Endothelial cell of umbilical vein (primary cell): ENCODE results near the gene SLC36A2. TPM values are rescaled to one million over a fixed set of nuclear protein-coding genes. Genes with fewer than 3 reads are reported as not detected.

Source experiments
- BruUV-seq: library from RNA; stranded (reverse); fragments of 400-500 nt; replicated peaks from 2 replicates; lab custom pipeline; 2021; lab: Mats Ljungman, UMichigan
- CTCF ChIA-PET: fragments of 300-600, 350-600 bp; sonication (Branson Sonifier 250); formaldehyde crosslinking; loops from one replicate; lab custom pipeline; 2021; ENCODE audit warnings: antibody characterized with exemption, inconsistent platforms; lab: Charles Lee
- POLR2A ChIA-PET: fragments of 300-600, 350-600 bp; sonication (Branson Sonifier 250); formaldehyde crosslinking; loops from one replicate; lab custom pipeline; 2021; ENCODE audit warnings: antibody characterized with exemption, inconsistent platforms; lab: Charles Lee
- DNase-seq: peaks from one replicate; pipeline ENCODE4 v3.0.0-alpha.2; 2011; ENCODE audit warnings: low read depth, low spot score
- FAIRE-seq: peaks from 2 replicates; lab custom pipeline; 2011; peaks lifted over from hg19 to GRCh38; lab: Jason Lieb, UNC
- H2AFZ ChIP-seq: 2 replicates; pipeline ENCODE4 v1.6.0; 2012; ENCODE audit warnings: low read depth, low read length, control low read depth, inconsistent platforms
- H3K27ac ChIP-seq: 2 replicates; pipeline ENCODE4 v1.5.1; 2011; ENCODE audit warnings: low read depth, mild to moderate bottlenecking, control low read depth, low read length, moderate library complexity; ENCODE audit not compliant: insufficient read depth
- H3K27me3 ChIP-seq, 2 experiments: 2 replicates each; pipeline versions ENCODE4 v1.6.0 to v1.6.1; 2011; ENCODE audit warnings: low read length in 2 of 2, mixed read lengths in 1 of 2; ENCODE audit not compliant: control insufficient read depth in 2 of 2, insufficient read depth in 2 of 2
- H3K36me3 ChIP-seq, 2 experiments: 2 replicates in 1 of 2; 3 replicates in 1 of 2; pipeline ENCODE4 v1.5.1; 2011; ENCODE audit warnings: low read length in 2 of 2, mild to moderate bottlenecking in 1 of 2, moderate library complexity in 1 of 2; ENCODE audit not compliant: control insufficient read depth in 2 of 2, insufficient read depth in 2 of 2; ENCODE audit errors: extremely low read depth in 1 of 2
- H3K4me1 ChIP-seq: 3 replicates; pipeline ENCODE4 v1.5.1; 2011; ENCODE audit warnings: mild to moderate bottlenecking, low read length; ENCODE audit not compliant: control insufficient read depth, insufficient read depth; ENCODE audit errors: extremely low read depth
- H3K4me2 ChIP-seq: 2 replicates; pipeline ENCODE4 v1.6.1; 2011; ENCODE audit warnings: low read length, control low read depth, mixed read lengths; ENCODE audit not compliant: insufficient read depth
- H3K4me3 ChIP-seq, 3 experiments: fragments of 200-600 bp in 1 of 3; sonication (generic), shearing (Covaris generic) in 1 of 3; replicated peaks in 1 of 3; 2 replicates each; pipeline ENCODE4 v1.5.1; 2011 to 2016; ENCODE audit warnings: control low read depth in 3 of 3, low read length in 3 of 3, mild to moderate bottlenecking in 2 of 3, inconsistent platforms in 1 of 3, low read depth in 1 of 3, moderate library complexity in 1 of 3; ENCODE audit not compliant: insufficient read depth in 1 of 3
- H3K79me2 ChIP-seq: 2 replicates; pipeline ENCODE4 v1.6.0; 2012; ENCODE audit warnings: low read length, inconsistent platforms; ENCODE audit not compliant: control insufficient read depth, insufficient read depth
- H3K9ac ChIP-seq: replicated peaks from 2 replicates; pipeline ENCODE3; 2011; ENCODE audit warnings: low read length, control low read depth; ENCODE audit not compliant: insufficient read depth; ENCODE audit errors: extremely low read depth
- H3K9me1 ChIP-seq: replicated peaks from 3 replicates; pipeline ENCODE4 v1.6.0; 2011; ENCODE audit warnings: mild to moderate bottlenecking, low read length; ENCODE audit not compliant: control insufficient read depth, insufficient read depth; ENCODE audit errors: extremely low read depth
- H3K9me3 ChIP-seq: replicated peaks from 2 replicates; pipeline ENCODE4 v1.5.1; 2012; ENCODE audit warnings: low read length, inconsistent platforms; ENCODE audit not compliant: control insufficient read depth, insufficient read depth
- H4K20me1 ChIP-seq: replicated peaks from 2 replicates; pipeline ENCODE3; 2011; ENCODE audit warnings: mild to moderate bottlenecking, low read length; ENCODE audit not compliant: control insufficient read depth, insufficient read depth; ENCODE audit errors: extremely low read depth
- EZH2 ChIP-seq: IDR thresholded peaks from 2 replicates; pipeline ENCODE4 v1.6.1; 2012; ENCODE audit warnings: borderline replicate concordance, low read depth, mild to moderate bottlenecking, moderate library complexity, low read length, inconsistent platforms; ENCODE audit not compliant: severe bottlenecking
- FOS ChIP-seq: IDR thresholded peaks from 2 replicates; pipeline ENCODE4 v1.6.1; 2011; ENCODE audit warnings: mild to moderate bottlenecking, low read length, moderate library complexity, borderline replicate concordance; ENCODE audit not compliant: insufficient read depth
- GATA2 ChIP-seq: IDR thresholded peaks from 2 replicates; pipeline ENCODE4 v1.7.0; 2011; ENCODE audit warnings: low read depth, mild to moderate bottlenecking, moderate library complexity, mixed read lengths, low read length; ENCODE audit not compliant: insufficient read length, insufficient read depth
- JUN ChIP-seq: IDR thresholded peaks from 2 replicates; pipeline ENCODE4 v1.6.1; 2011; ENCODE audit warnings: borderline replicate concordance, low read depth; ENCODE audit not compliant: insufficient read length, insufficient read depth
- MYC ChIP-seq: IDR thresholded peaks from one replicate; pipeline ENCODE4 v1.6.1; 2011; ENCODE audit warnings: mild to moderate bottlenecking, low read depth, low read length
- POLR2A ChIP-seq: IDR thresholded peaks from 2 replicates; pipeline ENCODE4 v1.6.1; 2012; ENCODE audit warnings: low read depth, mild to moderate bottlenecking, control low read depth, low read length
- POLR2AphosphoS5 ChIP-seq: IDR thresholded peaks from 2 replicates; pipeline ENCODE4 v1.6.1; 2012; ENCODE audit warnings: low read depth, mild to moderate bottlenecking, control low read depth, low read length, moderate library complexity; ENCODE audit not compliant: insufficient read depth
- dilution Hi-C: fragments of 300-500 bp; cut with MboI; formaldehyde crosslinking; loops from one replicate; pipeline ENCODE4 v1.15.0; 2019; ENCODE audit warnings: low sequenced_read_pairs; ENCODE audit not compliant: extremely low pct_ligation_motif_present
- intact Hi-C: fragments of 100-400 bp; cut with micrococcal nuclease; formaldehyde crosslinking; loops from one replicate; pipeline ENCODE4 v1.10.0; 2022
- polyA plus RNA-seq, 4 experiments: library from polyadenylated mRNA; depleted of rRNA in 3 of 4; stranded (reverse) in 3 of 4; unstranded in 1 of 4; fragments of >200 nt; gene quantifications; 2 replicates each; pipeline versions ENCODE4 v1.2.1 to v1.2.3, GENCODE V29; 2011 to 2012; ENCODE audit warnings: missing spikeins in 1 of 4
- total RNA-seq: library from RNA; stranded (reverse); gene quantifications from 2 replicates; pipeline ENCODE4 v1.2.3, GENCODE V29; 2021
- TF ChIP-seq, protein P1 (sequence below), 2 donors: IDR thresholded peaks; 1 replicate in 1 of 2; 2 replicates in 1 of 2; pipeline ENCODE4 v1.5.1; 2011; ENCODE audit warnings: low read length in 2 of 2, mild to moderate bottlenecking in 2 of 2, moderate library complexity in 2 of 2, control low read depth in 1 of 2, inconsistent platforms in 1 of 2, low read depth in 1 of 2; ENCODE audit not compliant: insufficient read depth in 1 of 2; ENCODE audit errors: extremely low read depth in 1 of 2
- TF ChIP-seq, protein P2 (sequence below): IDR thresholded peaks from 2 replicates; pipeline ENCODE4 v1.6.1; 2011; ENCODE audit not compliant: insufficient read depth, insufficient read length

SLC36A2 gene
- total and polyA plus RNA-seq, 2 donors (not counting 3 experiments of a cell fraction or from before 2014, with no cell fraction given) = not detected

DNA sequence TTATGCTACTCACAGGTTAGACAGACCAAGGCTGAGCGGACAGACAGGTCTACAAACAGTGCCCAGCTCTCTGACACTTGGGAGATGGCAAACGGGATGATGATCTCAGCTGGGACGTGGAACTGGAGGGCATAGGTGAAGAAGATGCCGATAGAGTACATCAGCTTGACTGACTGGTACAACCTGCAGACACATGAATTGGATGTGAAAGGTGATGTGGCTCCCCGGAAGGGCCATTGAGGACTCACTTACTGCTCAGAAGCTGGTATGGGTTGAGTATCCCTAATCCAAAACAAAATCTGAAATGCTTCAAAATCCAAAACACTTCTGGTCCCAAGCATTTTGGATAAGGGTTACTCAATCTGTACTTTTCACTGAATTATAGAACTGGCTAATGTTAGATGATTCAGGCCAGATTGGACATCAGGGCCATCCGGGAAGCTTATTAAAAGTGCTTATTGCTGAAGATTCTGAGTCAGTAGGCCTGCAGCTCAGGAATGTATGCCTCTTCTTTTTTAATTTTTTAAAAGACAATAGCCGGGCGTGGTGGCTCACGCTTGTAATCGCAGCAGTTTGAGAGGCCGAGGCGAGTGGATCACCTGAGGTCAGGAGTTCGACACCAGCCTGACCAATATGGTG, 66.2 kb downstream of the SLC36A2 start:
- Histone ChIP-seq H3K27ac (no peak overlapping the region), H3K4me1 (no peaks in the 10 kb centered on the region), H3K79me2 (no peaks in the 10 kb centered on the region), H3K36me3 (no peaks in the 10 kb centered on the region), H3K9me1 (no peaks in the 10 kb centered on the region), H2AFZ (no peak overlapping the region), H3K4me3 (no peak overlapping the region), H3K4me2 (no peak overlapping the region), H4K20me1 (no peaks in the 10 kb centered on the region), H3K9ac (no peak overlapping the region), H3K27me3 (no peaks in the 10 kb centered on the region), H3K9me3 (no peaks in the 10 kb centered on the region)
- TF ChIP-seq EZH2 (no peak), POLR2A (no peak), POLR2AphosphoS5 (no peak), MYC (no peak)
- TF ChIP-seq, protein P1, sequence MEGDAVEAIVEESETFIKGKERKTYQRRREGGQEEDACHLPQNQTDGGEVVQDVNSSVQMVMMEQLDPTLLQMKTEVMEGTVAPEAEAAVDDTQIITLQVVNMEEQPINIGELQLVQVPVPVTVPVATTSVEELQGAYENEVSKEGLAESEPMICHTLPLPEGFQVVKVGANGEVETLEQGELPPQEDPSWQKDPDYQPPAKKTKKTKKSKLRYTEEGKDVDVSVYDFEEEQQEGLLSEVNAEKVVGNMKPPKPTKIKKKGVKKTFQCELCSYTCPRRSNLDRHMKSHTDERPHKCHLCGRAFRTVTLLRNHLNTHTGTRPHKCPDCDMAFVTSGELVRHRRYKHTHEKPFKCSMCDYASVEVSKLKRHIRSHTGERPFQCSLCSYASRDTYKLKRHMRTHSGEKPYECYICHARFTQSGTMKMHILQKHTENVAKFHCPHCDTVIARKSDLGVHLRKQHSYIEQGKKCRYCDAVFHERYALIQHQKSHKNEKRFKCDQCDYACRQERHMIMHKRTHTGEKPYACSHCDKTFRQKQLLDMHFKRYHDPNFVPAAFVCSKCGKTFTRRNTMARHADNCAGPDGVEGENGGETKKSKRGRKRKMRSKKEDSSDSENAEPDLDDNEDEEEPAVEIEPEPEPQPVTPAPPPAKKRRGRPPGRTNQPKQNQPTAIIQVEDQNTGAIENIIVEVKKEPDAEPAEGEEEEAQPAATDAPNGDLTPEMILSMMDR (IDR thresholded peaks at IDR 0.05; ENCODE audit: extremely low read depth in 1 of 2, insufficient read depth in 1 of 2, low read depth in 1 of 2, low read length in 2 of 2) = no peak
- ChIA-PET POLR2A (no interaction called here), CTCF (no interaction called here)
- FAIRE-seq (no peak), DNase-seq (no peak)
- no TSS peak for BruUV-seq
- dilution Hi-C loops (no loop called here), intact Hi-C loops (no loop called here)

DNA sequence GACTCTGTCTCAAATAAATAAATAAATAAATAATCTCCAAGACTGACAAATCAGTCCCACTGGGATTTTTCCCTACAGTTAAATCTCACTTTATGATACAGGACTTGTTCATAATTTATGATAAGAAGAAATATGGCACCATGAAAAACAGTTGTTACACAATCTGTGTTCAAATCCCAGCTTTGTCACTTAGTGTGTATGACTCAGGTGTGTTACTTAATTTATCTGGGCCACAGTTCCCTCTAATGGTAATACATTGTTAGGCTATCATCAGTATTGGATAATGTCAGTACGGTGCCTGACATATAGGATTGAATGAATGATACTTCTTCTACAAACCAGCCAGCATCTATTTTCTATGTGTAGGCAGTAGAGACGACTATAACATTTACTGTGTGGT, 66.9 kb downstream of the SLC36A2 start:
- no peak overlapping the region for H3K4me3 ChIP-seq
- no peaks in the 10 kb centered on the region for H3K4me1 ChIP-seq
- no peak overlapping the region for H3K27ac ChIP-seq
- H3K27me3 ChIP-seq = no peaks in the 10 kb centered on the region
- TF ChIP-seq, protein P2, sequence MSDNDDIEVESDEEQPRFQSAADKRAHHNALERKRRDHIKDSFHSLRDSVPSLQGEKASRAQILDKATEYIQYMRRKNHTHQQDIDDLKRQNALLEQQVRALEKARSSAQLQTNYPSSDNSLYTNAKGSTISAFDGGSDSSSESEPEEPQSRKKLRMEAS = no peak
- TF ChIP-seq EZH2 (no peak), POLR2A (no peak), FOS (no peak), POLR2AphosphoS5 (no peak), GATA2 (no peak), MYC (no peak), JUN (no peak)
- TF ChIP-seq, protein P1 (IDR thresholded peaks at IDR 0.05; ENCODE audit: extremely low read depth in 1 of 2, insufficient read depth in 1 of 2, low read depth in 1 of 2, low read length in 2 of 2) = no peak
- CTCF ChIA-PET = no interaction called here
- dilution Hi-C loops (no loop called here), intact Hi-C loops (no loop called here)
- no peaks in the 10 kb centered on the region for H4K20me1 ChIP-seq
- H3K36me3 ChIP-seq = no peaks in the 10 kb centered on the region
- FAIRE-seq (no peak), DNase-seq (no peak)
- no peak overlapping the region for H2AFZ ChIP-seq
- H3K9me3 ChIP-seq = no peaks in the 10 kb centered on the region
- H3K4me2 ChIP-seq = no peak overlapping the region
- BruUV-seq = no TSS peak
- POLR2A ChIA-PET = no interaction called here
- no peaks in the 10 kb centered on the region for H3K9me1 ChIP-seq
- H3K9ac ChIP-seq = no peak overlapping the region
- no peaks in the 10 kb centered on the region for H3K79me2 ChIP-seq
